Raji (cell line): Measurements from ENCODE around the gene MYBPHL.

ENCODE experiments used
- POLR2A ChIP-seq: IDR thresholded peaks from 2 replicates; pipeline ENCODE4 v1.6.1; 2011; ENCODE audit warnings: low read depth, low read length, control low read depth; ENCODE audit not compliant: insufficient read depth

MYBPHL gene

GRCh38 chr1:109248444-109248796, 58.4 kb downstream of the MYBPHL start:
- no peak for TF ChIP-seq POLR2A

GRCh38 chr1:109247401-109248365, 59.1 kb downstream of the MYBPHL start:
- no peak for TF ChIP-seq POLR2A

- TF ChIP-seq POLR2A, result no peak
These were observed 60.7 kb downstream of the MYBPHL start for GRCh38 chr1:109246141-109246551.

GRCh38 chr1:109243860-109244552, 62.8 kb downstream of the MYBPHL start:
- no peak for TF ChIP-seq POLR2A

- no peak for TF ChIP-seq POLR2A
These were observed 63.6 kb downstream of the MYBPHL start for GRCh38 chr1:109243221-109243620.

- TF ChIP-seq POLR2A, result no peak
These were observed 64.4 kb downstream of the MYBPHL start for GRCh38 chr1:109242387-109242786.
